K562 (cell line): Measurements from ENCODE around the gene METAP1. TPM values are rescaled to one million over a fixed set of nuclear protein-coding genes. Genes with fewer than 3 reads are reported as not detected.

Experiments used
- ARID3B ChIP-seq: fragments of 250-450 bp; sonication (Bioruptor Pico); IDR thresholded peaks from 2 replicates; pipeline ENCODE4 v1.4.0; 2020; ENCODE audit warnings: borderline replicate concordance
- ATF1 ChIP-seq, 2 experiments: fragments of 450-650 bp in 1 of 2; IDR thresholded peaks; 2 replicates each; pipeline ENCODE4 v1.6.1; 2016; ENCODE audit warnings: missing compliant biosample characterization in 1 of 2, missing genetic modification characterization in 1 of 2
- CBFA2T2 ChIP-seq: fragments of 450-650 bp; conservative IDR thresholded peaks from 2 replicates; pipeline ENCODE4 v1.6.1; 2017; ENCODE audit warnings: mild to moderate bottlenecking
- DEAF1 ChIP-seq: fragments of 450-650 bp; formaldehyde crosslinking; IDR thresholded peaks from 2 replicates; pipeline ENCODE4 v1.4.0; 2020; ENCODE audit warnings: mild to moderate bottlenecking, moderate library complexity
- E2F8 ChIP-seq: fragments of 450-650 bp; IDR thresholded peaks from 2 replicates; pipeline ENCODE4 v1.7.1; 2018; ENCODE audit warnings: mild to moderate bottlenecking, low read depth; ENCODE audit not compliant: partially characterized antibody
- ETV1 ChIP-seq: fragments of 450-650 bp; conservative IDR thresholded peaks from 2 replicates; pipeline ENCODE4 v1.6.1; 2016; ENCODE audit warnings: missing genetic modification characterization, control low read depth, low read depth, missing compliant biosample characterization
- FOS ChIP-seq: IDR thresholded peaks from 3 replicates; pipeline ENCODE4 v1.6.1; 2011; ENCODE audit not compliant: insufficient read length; ENCODE audit errors: extremely low read depth
- FOXA3 ChIP-seq, 2 experiments: fragments of 450-650 bp in 1 of 2; sonication (generic) in 1 of 2; formaldehyde crosslinking; IDR thresholded peaks in 1 of 2; conservative IDR thresholded peaks in 1 of 2; 2 replicates each; pipeline versions ENCODE4 v1.4.0 to v1.8.0; 2020 to 2022; ENCODE audit warnings: mild to moderate bottlenecking in 2 of 2, missing genetic modification reagents in 1 of 2
- HDAC1 ChIP-seq, 2 experiments: fragments of 450-650 bp; IDR thresholded peaks; 2 replicates each; pipeline ENCODE4 v1.6.1; 2016 to 2017; ENCODE audit warnings: inconsistent platforms in 1 of 2, mild to moderate bottlenecking in 1 of 2, moderate library complexity in 1 of 2
- IFI16 ChIP-seq: fragments of 250-450 bp; sonication (Bioruptor Pico); IDR thresholded peaks from 2 replicates; pipeline ENCODE4 v2.1.2; 2022; ENCODE audit warnings: mild to moderate bottlenecking, inconsistent platforms
- NFE2L1 ChIP-seq: fragments of 450-650 bp; IDR thresholded peaks from 2 replicates; pipeline ENCODE4 v1.6.1; 2016; ENCODE audit warnings: missing genetic modification characterization, low read depth, mild to moderate bottlenecking, missing compliant biosample characterization, moderate library complexity, borderline replicate concordance
- SRF ChIP-seq, 2 experiments: fragments of 250-450, 450-650 bp in 1 of 2; sonication (Bioruptor Pico) in 1 of 2; sonication (generic) in 1 of 2; formaldehyde crosslinking; IDR thresholded peaks; 2 replicates each; pipeline versions ENCODE4 v1.5.0 to v1.5.1; 2020 to 2022; ENCODE audit warnings: mild to moderate bottlenecking in 1 of 2, missing genetic modification reagents in 1 of 2
- SRSF7 ChIP-seq: fragments of 200-400 bp; formaldehyde crosslinking; optimal IDR thresholded peaks from 2 replicates; pipeline ENCODE3; 2017; ENCODE audit warnings: mild to moderate bottlenecking, low read depth, low read length
- ZBTB12 ChIP-seq: fragments of 250-450 bp; sonication (Bioruptor Pico); IDR thresholded peaks from 2 replicates; pipeline ENCODE4 v1.4.0; 2020
- ZFP36 ChIP-seq: fragments of 150-350 bp; IDR thresholded peaks from 2 replicates; pipeline ENCODE4 v1.6.1; 2018; ENCODE audit warnings: low read length, low read depth; ENCODE audit not compliant: partially characterized antibody
- ZNF212 ChIP-seq: fragments of 450-650 bp; formaldehyde crosslinking; IDR thresholded peaks from 2 replicates; pipeline ENCODE4 v1.4.0; 2020; ENCODE audit warnings: mild to moderate bottlenecking
- ZNF699 ChIP-seq: fragments of 250-450 bp; sonication (Bioruptor Pico); IDR thresholded peaks from 2 replicates; pipeline ENCODE4 v1.8.0; 2021; ENCODE audit warnings: mild to moderate bottlenecking, moderate library complexity; ENCODE audit not compliant: insufficient replicate concordance
- polyA plus RNA-seq, 8 experiments: library from polyadenylated mRNA; depleted of rRNA in 4 of 8; stranded (reverse) in 5 of 8; unstranded in 3 of 8; fragments of >200 nt; fragmentation: Nextera tagmentation in 2 of 8; fragmentation: Illumina TruSeq in 1 of 8; extraction: Ambion mirVana in 2 of 8; extraction: Trizol in 1 of 8; gene quantifications; 2 replicates each; pipeline versions ENCODE4 v1.2.1 to v1.2.3, GENCODE V29; 2011 to 2014; ENCODE audit warnings: inconsistent platforms in 1 of 8, missing spikeins in 1 of 8
- total RNA-seq, 7 experiments: library from RNA; depleted of rRNA in 6 of 7; stranded (reverse); fragments of >200 nt in 6 of 7; fragmentation: Illumina TruSeq in 2 of 7; extraction: Trizol in 2 of 7; gene quantifications; 2 replicates each; pipeline versions ENCODE4 v1.2.1 to v1.2.3, GENCODE V29; 2011 to 2021; ENCODE audit warnings: low replicate concordance in 1 of 7

METAP1 gene
- total and polyA plus RNA-seq, 9 of the 15 experiments (the other 6 are each of a cell fraction or from before 2014, with no cell fraction given), result 31.4 to 77.6 (median 59.5) TPM

GRCh38 chr4:98995183-98996055 is at the start of gene METAP1 (continued):
- TF ChIP-seq E2F8 (no peak), FOXA3 (CRISPR knock-in tag; conservative IDR thresholded peaks at IDR 0.05 in 1 of 2, IDR thresholded peaks at IDR 0.05 in 1 of 2) (no peak), ZFP36 (peak; percentile 22), IFI16 (no peak), FOS (no peak), DEAF1 (CRISPR knock-in tag) (peak; percentile 93), ETV1 (tag) (no peak), CBFA2T2 (no peak; the same call in 1 of the 2 replicates), ATF1 (CRISPR knock-in tag; IDR thresholded peaks at IDR 0.05) (no peak), ATF1 (tag; IDR thresholded peaks at IDR 0.05) (peak; percentile 83), ARID3B (no peak), ZBTB12 (CRISPR knock-in tag) (peak; percentile 42), ZNF699 (CRISPR knock-in tag) (no peak), SRSF7 (no peak), SRF (CRISPR knock-in tag; IDR thresholded peaks at IDR 0.05) (peak in 1 of 2 experiments; percentile 16; a peak in 1 of 4 replicates), ZNF212 (CRISPR knock-in tag) (no peak), HDAC1 (IDR thresholded peaks at IDR 0.05) (peak in 1 of 2 experiments; percentile 84; a peak in 2 of 4 replicates), NFE2L1 (no peak)
